Skeletal muscle satellite cell (primary cell): ENCODE results near the gene MBNL3.

Experiments used
- H3K27me3 ChIP-seq: 2 replicates; pipeline ENCODE4 v1.7.0; 2013; ENCODE audit warnings: low read length; ENCODE audit not compliant: control insufficient read depth, insufficient read depth
- H3K36me3 ChIP-seq: 2 replicates; pipeline ENCODE4 v1.7.0; 2013; ENCODE audit warnings: mild to moderate bottlenecking, control low read depth, low read length; ENCODE audit not compliant: insufficient read depth
- H3K4me1 ChIP-seq: 2 replicates; pipeline ENCODE4 v1.7.0; 2013; ENCODE audit warnings: low read length; ENCODE audit not compliant: control insufficient read depth, insufficient read depth
- H3K4me2 ChIP-seq: 2 replicates; pipeline ENCODE4 v1.7.0; 2013; ENCODE audit warnings: mild to moderate bottlenecking, low read length
- H3K4me3 ChIP-seq: 2 replicates; pipeline ENCODE4 v1.7.0; 2013; ENCODE audit warnings: low read length
- H3K9ac ChIP-seq: 2 replicates; pipeline ENCODE4 v1.7.0; 2013; ENCODE audit warnings: mild to moderate bottlenecking, low read depth, low read length, moderate library complexity
- H3K9me3 ChIP-seq: replicated peaks from 2 replicates; pipeline ENCODE4 v1.7.0; 2013; ENCODE audit warnings: mild to moderate bottlenecking, control low read depth, low read length

MBNL3 gene

DNA sequence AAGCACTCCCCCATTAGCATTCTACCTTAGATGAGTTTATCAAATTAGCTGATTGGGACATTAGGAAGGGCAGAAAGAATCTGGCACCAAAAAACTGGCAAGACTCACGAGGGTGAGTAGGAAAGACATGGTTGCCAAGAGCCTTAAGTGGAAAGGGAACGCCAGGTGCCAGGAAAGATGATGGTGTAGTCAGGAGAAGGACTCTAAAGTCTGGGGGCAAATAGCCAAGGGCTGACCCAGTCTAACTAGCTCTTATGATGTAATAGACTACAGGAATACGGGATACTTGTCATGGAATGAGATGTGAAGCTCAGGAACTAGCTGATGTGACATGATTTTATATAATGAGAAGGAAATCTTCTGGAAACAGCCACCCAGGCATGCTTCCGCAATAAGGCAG, 94.8 kb downstream of the MBNL3 start:
- Histone ChIP-seq H3K4me3 (no peak overlapping the region), H3K9ac (no peak overlapping the region), H3K4me1 (no peaks in the 10 kb centered on the region), H3K36me3 (no peaks in the 10 kb centered on the region), H3K27me3 (peaks cover 5% of the 10 kb centered on the region), H3K4me2 (no peak overlapping the region), H3K9me3 (no peaks in the 10 kb centered on the region)

- Histone ChIP-seq H3K9me3 (no peaks in the 10 kb centered on the region), H3K4me1 (no peaks in the 10 kb centered on the region), H3K36me3 (no peaks in the 10 kb centered on the region), H3K27me3 (peaks cover 6% of the 10 kb centered on the region), H3K4me2 (no peak overlapping the region), H3K9ac (no peak overlapping the region), H3K4me3 (no peak overlapping the region)
Observed at GRCh38 chrX:132393485-132393884, 95.4 kb downstream of the MBNL3 start.

GRCh38 chrX:132393085-132393484, 95.8 kb downstream of the MBNL3 start:
- Histone ChIP-seq H3K36me3 (no peaks in the 10 kb centered on the region), H3K4me1 (no peaks in the 10 kb centered on the region), H3K4me3 (no peak overlapping the region), H3K27me3 (peaks cover 10% of the 10 kb centered on the region), H3K9me3 (no peaks in the 10 kb centered on the region), H3K4me2 (no peak overlapping the region), H3K9ac (no peak overlapping the region)

- H3K9ac ChIP-seq = no peak overlapping the region
- no peaks in the 10 kb centered on the region for H3K9me3 ChIP-seq
- H3K36me3 ChIP-seq = no peaks in the 10 kb centered on the region
- no peak overlapping the region for H3K4me3 ChIP-seq
- H3K4me2 ChIP-seq = no peak overlapping the region
- H3K27me3 ChIP-seq = peaks cover 10% of the 10 kb centered on the region
- no peaks in the 10 kb centered on the region for H3K4me1 ChIP-seq
Observed at GRCh38 chrX:132390792-132391191, 98.0 kb downstream of the MBNL3 start.

GRCh38 chrX:132389480-132389879, 99.4 kb downstream of the MBNL3 start:
- Histone ChIP-seq H3K9me3 (no peaks in the 10 kb centered on the region), H3K4me3 (no peak overlapping the region), H3K4me1 (no peaks in the 10 kb centered on the region), H3K4me2 (no peak overlapping the region), H3K9ac (no peak overlapping the region), H3K27me3 (peaks cover 10% of the 10 kb centered on the region), H3K36me3 (no peaks in the 10 kb centered on the region)

DNA sequence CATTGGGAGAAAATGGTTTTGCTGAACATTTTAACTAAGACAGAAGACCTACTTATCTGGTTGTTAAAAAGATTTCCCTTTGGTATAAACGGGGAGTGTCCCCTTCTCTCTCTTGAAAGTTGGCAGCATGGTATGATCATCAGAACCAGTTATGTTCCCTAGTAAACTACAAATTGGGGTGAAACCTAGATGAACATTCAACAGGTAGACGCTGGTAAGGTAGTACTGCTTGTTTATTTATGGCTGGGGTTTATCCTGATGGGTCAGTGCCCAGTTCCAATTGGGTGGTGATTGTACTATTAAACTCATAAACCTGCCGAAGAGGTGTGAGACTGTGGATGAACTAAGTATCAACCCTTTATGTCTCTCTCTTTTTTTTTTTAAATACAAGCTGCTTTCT, 100.5 kb downstream of the MBNL3 start:
- no peaks in the 10 kb centered on the region for H3K36me3 ChIP-seq
- H3K4me2 ChIP-seq = no peak overlapping the region
- H3K4me3 ChIP-seq = no peak overlapping the region
- H3K9ac ChIP-seq = no peak overlapping the region
- no peaks in the 10 kb centered on the region for H3K9me3 ChIP-seq
- H3K27me3 ChIP-seq = peaks cover 15% of the 10 kb centered on the region
- H3K4me1 ChIP-seq = no peaks in the 10 kb centered on the region

GRCh38 chrX:132384301-132384700, 104.5 kb downstream of the MBNL3 start:
- H3K9ac ChIP-seq = no peak overlapping the region
- H3K36me3 ChIP-seq = no peaks in the 10 kb centered on the region
- H3K9me3 ChIP-seq = no peaks in the 10 kb centered on the region
- peaks cover 13% of the 10 kb centered on the region for H3K27me3 ChIP-seq
- no peaks in the 10 kb centered on the region for H3K4me1 ChIP-seq
- no peak overlapping the region for H3K4me2 ChIP-seq
- H3K4me3 ChIP-seq = no peak overlapping the region

- H3K4me3 ChIP-seq = no peak overlapping the region
- H3K4me2 ChIP-seq = no peak overlapping the region
- peaks cover 5% of the 10 kb centered on the region for H3K27me3 ChIP-seq
- H3K4me1 ChIP-seq = no peaks in the 10 kb centered on the region
- no peak overlapping the region for H3K9ac ChIP-seq
- H3K9me3 ChIP-seq = no peaks in the 10 kb centered on the region
- no peaks in the 10 kb centered on the region for H3K36me3 ChIP-seq
Observed at GRCh38 chrX:132382068-132382467, 106.8 kb downstream of the MBNL3 start.

DNA sequence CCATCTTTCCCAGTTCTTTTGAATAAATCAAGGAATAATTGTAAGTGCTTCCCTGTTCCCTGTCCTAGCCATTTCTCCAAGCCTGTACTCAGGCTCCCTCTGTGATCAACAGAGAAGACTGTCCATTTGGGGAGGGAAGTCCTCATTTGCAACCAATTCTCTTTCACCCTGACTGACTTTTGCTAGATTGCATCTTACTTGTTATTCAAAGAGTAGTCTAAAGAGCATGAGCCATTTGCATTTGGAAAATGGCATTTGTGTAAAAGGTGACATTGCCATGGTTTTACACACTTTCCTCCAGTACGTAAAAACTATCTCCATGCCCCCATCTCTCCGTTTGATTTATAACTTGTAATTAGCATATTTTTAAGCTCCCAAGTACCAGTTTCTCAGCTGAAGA, 110.6 kb downstream of the MBNL3 start:
- H3K9ac ChIP-seq = no peak overlapping the region
- H3K27me3 ChIP-seq = no peaks in the 10 kb centered on the region
- no peak overlapping the region for H3K4me3 ChIP-seq

GRCh38 chrX:132375941-132376340, 112.9 kb downstream of the MBNL3 start:
- no peak overlapping the region for H3K4me2 ChIP-seq
- H3K9ac ChIP-seq = no peak overlapping the region
- no peaks in the 10 kb centered on the region for H3K4me1 ChIP-seq
- H3K36me3 ChIP-seq = no peaks in the 10 kb centered on the region
- no peaks in the 10 kb centered on the region for H3K9me3 ChIP-seq
- no peak overlapping the region for H3K4me3 ChIP-seq
- H3K27me3 ChIP-seq = peaks cover 5% of the 10 kb centered on the region

More for the DNA sequence above, 110.6 kb downstream of the MBNL3 start:
- Histone ChIP-seq H3K4me1 (no peaks in the 10 kb centered on the region), H3K4me2 (no peak overlapping the region), H3K36me3 (no peaks in the 10 kb centered on the region), H3K9me3 (no peaks in the 10 kb centered on the region)

GRCh38 chrX:132373610-132374009, 115.2 kb downstream of the MBNL3 start:
- Histone ChIP-seq H3K9me3 (no peaks in the 10 kb centered on the region), H3K27me3 (peaks cover 13% of the 10 kb centered on the region), H3K36me3 (no peaks in the 10 kb centered on the region), H3K4me1 (no peaks in the 10 kb centered on the region), H3K9ac (no peak overlapping the region), H3K4me2 (no peak overlapping the region), H3K4me3 (no peak overlapping the region)

- Histone ChIP-seq H3K4me1 (no peaks in the 10 kb centered on the region), H3K9ac (no peak overlapping the region), H3K9me3 (no peaks in the 10 kb centered on the region)
Observed at GRCh38 chrX:132369617-132370326, 119.1 kb downstream of the MBNL3 start.

More at GRCh38 chrX:132369617-132370326, 119.1 kb downstream of the MBNL3 start:
- H3K27me3 ChIP-seq = peaks cover 17% of the 10 kb centered on the region
- no peak overlapping the region for H3K4me2 ChIP-seq
- no peak overlapping the region for H3K4me3 ChIP-seq
- no peaks in the 10 kb centered on the region for H3K36me3 ChIP-seq
